Ishikawa (cell line): ENCODE data around the gene MCOLN2.

Source experiments
- CEBPB ChIP-seq: IDR thresholded peaks from 2 replicates; pipeline ENCODE4 v1.6.1; 2012
- CREB1 ChIP-seq: IDR thresholded peaks from 2 replicates; pipeline ENCODE4 v1.6.1; 2012; ENCODE audit warnings: low read depth
- EGR1 ChIP-seq: IDR thresholded peaks from 2 replicates; pipeline ENCODE4 v1.6.1; 2012
- EP300 ChIP-seq: IDR thresholded peaks from 2 replicates; pipeline ENCODE4 v1.6.1; 2012; ENCODE audit warnings: borderline replicate concordance
- FOXM1 ChIP-seq: IDR thresholded peaks from 2 replicates; pipeline ENCODE4 v1.6.1; 2012; ENCODE audit warnings: low read depth, borderline replicate concordance
- MAX ChIP-seq: IDR thresholded peaks from 2 replicates; pipeline ENCODE4 v1.6.1; 2012
- NFIC ChIP-seq: IDR thresholded peaks from 2 replicates; pipeline ENCODE4 v1.6.1; 2012
- RAD21 ChIP-seq: IDR thresholded peaks from 2 replicates; pipeline ENCODE4 v1.6.1; 2012; ENCODE audit warnings: low read depth
- TAF1 ChIP-seq: IDR thresholded peaks from 2 replicates; pipeline ENCODE4 v1.6.1; 2012; ENCODE audit warnings: low read depth, mild to moderate bottlenecking
- TCF12 ChIP-seq: IDR thresholded peaks from 2 replicates; pipeline ENCODE4 v1.6.1; 2012; ENCODE audit warnings: low read depth
- TEAD4 ChIP-seq: IDR thresholded peaks from 2 replicates; pipeline ENCODE4 v1.6.1; 2012
- USF1 ChIP-seq: IDR thresholded peaks from 2 replicates; pipeline ENCODE4 v1.6.1; 2012
- YY1 ChIP-seq: IDR thresholded peaks from 2 replicates; pipeline ENCODE4 v1.6.1; 2012; ENCODE audit warnings: low read depth
- ZBTB7A ChIP-seq: IDR thresholded peaks from 2 replicates; pipeline ENCODE4 v1.6.1; 2012; ENCODE audit warnings: low read depth
- TF ChIP-seq, protein P1 (sequence below): IDR thresholded peaks from 2 replicates; pipeline ENCODE4 v1.6.1; 2012; ENCODE audit warnings: low read depth, mild to moderate bottlenecking

MCOLN2 gene

DNA sequence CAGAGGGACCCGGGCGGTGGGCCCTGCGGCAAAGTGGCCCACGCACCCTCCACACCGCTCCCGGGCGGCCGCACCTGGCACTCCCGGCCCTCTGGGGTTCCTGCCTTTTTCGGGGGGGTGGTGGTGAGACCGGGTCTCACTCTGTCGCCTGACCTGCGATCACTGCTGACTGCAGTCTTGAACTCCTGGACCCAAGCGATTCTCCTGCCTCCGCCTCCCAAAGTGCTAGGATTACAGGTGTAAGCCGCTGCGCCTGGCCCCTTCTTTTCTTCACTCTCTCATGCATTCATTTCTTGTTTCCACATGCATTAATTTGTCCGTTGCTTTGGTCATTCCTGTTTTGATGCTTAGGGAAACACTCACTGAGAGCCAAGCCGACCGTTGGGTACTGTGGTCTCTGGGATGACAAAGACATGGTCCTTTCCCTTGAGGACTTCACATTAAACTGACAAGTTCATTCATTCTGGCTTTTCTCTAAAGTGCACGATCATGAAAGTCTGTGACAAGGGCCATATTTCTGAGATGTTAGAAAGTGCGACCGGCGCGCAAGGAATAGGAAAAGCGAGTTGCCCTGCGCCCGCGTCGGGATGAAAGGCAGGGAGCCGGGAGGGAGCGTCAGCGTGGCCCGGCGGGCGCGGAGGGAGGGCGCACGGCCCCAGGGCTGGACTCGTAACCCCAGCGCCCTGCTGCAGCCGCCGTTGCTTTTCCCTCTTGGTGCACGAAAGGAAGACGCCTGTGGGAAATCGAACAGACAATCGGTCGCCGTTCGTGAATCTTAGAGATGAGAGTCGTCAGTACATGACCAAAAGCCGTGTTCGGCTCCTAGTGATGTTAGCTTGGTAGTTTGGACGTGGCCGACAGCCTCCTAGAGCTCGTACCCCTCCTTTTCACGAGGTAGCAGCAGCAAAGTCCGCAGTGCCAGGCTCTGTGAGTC, 1.0 kb upstream of the MCOLN2 start:
- TF ChIP-seq TAF1 (no peak), NFIC (no peak), MAX (no peak; the same call in 1 of the 2 replicates), EP300 (no peak), TEAD4 (no peak), RAD21 (no peak), TCF12 (no peak), EGR1 (no peak), USF1 (no peak), CREB1 (no peak), CEBPB (no peak), ZBTB7A (no peak), FOXM1 (no peak), YY1 (no peak)
- TF ChIP-seq, protein P1, sequence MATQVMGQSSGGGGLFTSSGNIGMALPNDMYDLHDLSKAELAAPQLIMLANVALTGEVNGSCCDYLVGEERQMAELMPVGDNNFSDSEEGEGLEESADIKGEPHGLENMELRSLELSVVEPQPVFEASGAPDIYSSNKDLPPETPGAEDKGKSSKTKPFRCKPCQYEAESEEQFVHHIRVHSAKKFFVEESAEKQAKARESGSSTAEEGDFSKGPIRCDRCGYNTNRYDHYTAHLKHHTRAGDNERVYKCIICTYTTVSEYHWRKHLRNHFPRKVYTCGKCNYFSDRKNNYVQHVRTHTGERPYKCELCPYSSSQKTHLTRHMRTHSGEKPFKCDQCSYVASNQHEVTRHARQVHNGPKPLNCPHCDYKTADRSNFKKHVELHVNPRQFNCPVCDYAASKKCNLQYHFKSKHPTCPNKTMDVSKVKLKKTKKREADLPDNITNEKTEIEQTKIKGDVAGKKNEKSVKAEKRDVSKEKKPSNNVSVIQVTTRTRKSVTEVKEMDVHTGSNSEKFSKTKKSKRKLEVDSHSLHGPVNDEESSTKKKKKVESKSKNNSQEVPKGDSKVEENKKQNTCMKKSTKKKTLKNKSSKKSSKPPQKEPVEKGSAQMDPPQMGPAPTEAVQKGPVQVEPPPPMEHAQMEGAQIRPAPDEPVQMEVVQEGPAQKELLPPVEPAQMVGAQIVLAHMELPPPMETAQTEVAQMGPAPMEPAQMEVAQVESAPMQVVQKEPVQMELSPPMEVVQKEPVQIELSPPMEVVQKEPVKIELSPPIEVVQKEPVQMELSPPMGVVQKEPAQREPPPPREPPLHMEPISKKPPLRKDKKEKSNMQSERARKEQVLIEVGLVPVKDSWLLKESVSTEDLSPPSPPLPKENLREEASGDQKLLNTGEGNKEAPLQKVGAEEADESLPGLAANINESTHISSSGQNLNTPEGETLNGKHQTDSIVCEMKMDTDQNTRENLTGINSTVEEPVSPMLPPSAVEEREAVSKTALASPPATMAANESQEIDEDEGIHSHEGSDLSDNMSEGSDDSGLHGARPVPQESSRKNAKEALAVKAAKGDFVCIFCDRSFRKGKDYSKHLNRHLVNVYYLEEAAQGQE = no peak

DNA sequence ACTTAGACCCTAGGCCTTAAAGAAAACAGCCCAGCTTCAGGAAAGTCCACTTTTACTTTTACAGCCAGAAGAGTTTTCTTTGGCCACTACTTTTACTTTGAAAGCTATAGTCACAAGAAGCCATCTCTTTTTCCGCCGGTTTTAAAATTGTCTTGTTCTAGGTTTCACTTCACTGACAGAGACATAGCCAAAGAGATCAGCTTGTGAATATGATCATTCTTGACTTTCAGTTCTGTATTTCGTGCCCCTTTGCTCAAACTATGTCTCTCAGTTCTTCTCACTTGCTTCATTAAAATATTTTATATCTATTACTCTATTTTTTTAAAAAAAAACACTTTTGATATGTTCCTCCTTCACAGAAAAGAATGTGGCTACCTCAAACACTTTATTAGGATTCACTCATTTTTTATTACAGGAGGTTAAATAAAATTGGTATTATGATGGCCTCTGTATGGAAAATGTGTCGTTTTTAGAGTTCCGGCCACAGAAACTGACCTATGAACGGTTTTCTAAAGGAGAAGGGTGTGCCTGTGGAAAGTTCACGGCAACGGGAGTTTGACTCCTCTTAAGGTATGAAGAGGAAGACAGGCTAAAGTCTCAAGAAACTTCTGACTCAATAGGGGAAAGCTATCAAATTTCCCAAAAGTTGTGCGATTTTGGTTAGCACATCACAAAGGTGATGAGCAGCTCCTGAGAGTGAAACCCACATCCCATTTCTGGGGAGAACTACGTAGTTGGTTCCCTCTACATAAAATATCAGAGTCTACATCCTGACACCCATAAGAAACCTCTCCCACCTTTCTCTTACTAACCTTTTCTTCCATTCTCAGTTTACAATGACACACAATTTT, 1.2 kb downstream of the MCOLN2 start:
- TF ChIP-seq TEAD4 = no peak
- TF ChIP-seq, protein P1 = no peak
- TF ChIP-seq EP300 = no peak
- TF ChIP-seq USF1 = no peak
- no peak for TF ChIP-seq EGR1
- TF ChIP-seq NFIC = no peak
- TF ChIP-seq FOXM1 = no peak
- no peak for TF ChIP-seq YY1
- TF ChIP-seq TAF1 = no peak
- no peak for TF ChIP-seq CEBPB

- TF ChIP-seq, protein P1 = no peak
- TF ChIP-seq TAF1 (no peak), RAD21 (no peak), NFIC (no peak), CREB1 (no peak), CEBPB (no peak), YY1 (no peak), ZBTB7A (no peak), MAX (no peak), EP300 (no peak)
Observed at GRCh38 chr1:84991097-84991920, 5.6 kb downstream of the MCOLN2 start.
